SK-N-SH (cell line): Measurements from ENCODE around the gene H1-8.

Experiments
- CHD2 ChIP-seq: fragments of 150-350 bp; IDR thresholded peaks from 2 replicates; pipeline ENCODE4 v1.6.1; 2018; ENCODE audit warnings: low read length; ENCODE audit not compliant: partially characterized antibody
- CTCF ChIP-seq: fragments of 200-600 bp; sonication (generic); IDR thresholded peaks from 2 replicates; pipeline ENCODE4 v1.6.1; 2017; ENCODE audit warnings: antibody characterized with exemption, mild to moderate bottlenecking, moderate library complexity
- ELF1 ChIP-seq: IDR thresholded peaks from 2 replicates; pipeline ENCODE4 v1.4.0; 2012
- YY1 ChIP-seq: IDR thresholded peaks from 2 replicates; pipeline ENCODE4 v1.4.0; 2012; ENCODE audit warnings: low read depth, mild to moderate bottlenecking

- TF ChIP-seq CTCF (no peak), CHD2 (no peak), ELF1 (no peak), YY1 (no peak)
Measured at GRCh38 chr3:129598484-129598883, 55.5 kb downstream of the H1-8 start.
